Measurements from ENCODE around the gene CELSR1.

DNA sequence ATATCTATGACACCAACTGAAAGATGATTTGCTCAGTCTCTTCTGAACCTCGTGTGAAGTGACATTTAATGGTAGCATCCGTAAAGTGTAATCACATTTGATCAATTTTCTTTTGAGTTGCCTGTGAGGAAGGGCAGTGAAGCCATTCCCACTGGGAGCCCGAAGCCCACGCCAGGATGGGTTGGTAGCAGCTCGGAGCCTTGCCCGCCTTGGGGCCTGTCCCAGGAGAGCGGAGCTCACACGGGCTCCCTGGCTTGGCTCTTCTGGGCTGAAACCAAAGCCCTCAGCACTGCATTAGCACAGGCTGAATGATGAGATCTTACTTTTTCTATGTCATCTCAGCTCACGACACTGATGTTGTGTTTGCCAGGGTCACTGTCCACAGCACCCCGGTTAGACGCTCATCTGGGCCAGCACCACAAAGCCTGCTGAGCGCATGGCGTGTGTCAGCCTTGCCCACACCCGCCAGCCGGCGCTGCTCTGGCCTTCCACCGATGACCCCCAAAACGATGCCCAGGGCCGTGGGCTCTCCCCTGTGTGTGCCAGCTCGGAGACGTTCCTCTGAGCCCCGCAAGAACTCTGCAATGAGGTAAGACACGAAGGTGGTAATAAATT, 211.2 kb downstream of the CELSR1 start:
- TF ChIP-seq, protein P1, sequence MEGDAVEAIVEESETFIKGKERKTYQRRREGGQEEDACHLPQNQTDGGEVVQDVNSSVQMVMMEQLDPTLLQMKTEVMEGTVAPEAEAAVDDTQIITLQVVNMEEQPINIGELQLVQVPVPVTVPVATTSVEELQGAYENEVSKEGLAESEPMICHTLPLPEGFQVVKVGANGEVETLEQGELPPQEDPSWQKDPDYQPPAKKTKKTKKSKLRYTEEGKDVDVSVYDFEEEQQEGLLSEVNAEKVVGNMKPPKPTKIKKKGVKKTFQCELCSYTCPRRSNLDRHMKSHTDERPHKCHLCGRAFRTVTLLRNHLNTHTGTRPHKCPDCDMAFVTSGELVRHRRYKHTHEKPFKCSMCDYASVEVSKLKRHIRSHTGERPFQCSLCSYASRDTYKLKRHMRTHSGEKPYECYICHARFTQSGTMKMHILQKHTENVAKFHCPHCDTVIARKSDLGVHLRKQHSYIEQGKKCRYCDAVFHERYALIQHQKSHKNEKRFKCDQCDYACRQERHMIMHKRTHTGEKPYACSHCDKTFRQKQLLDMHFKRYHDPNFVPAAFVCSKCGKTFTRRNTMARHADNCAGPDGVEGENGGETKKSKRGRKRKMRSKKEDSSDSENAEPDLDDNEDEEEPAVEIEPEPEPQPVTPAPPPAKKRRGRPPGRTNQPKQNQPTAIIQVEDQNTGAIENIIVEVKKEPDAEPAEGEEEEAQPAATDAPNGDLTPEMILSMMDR (conservative IDR thresholded peaks at IDR 0.05), result no peak
- no peak for TF ChIP-seq EZH2 (IDR thresholded peaks at IDR 0.05; ENCODE audit: low read depth)
